Activated CD8-positive, alpha-beta memory T cell treated with anti-CD3 and anti-CD28 coated beads, Interleukin-2, amount 10 ng/mL, durations not matched to agents 7 days and 5 days (primary cell): Measurements from ENCODE around the gene ACADL. TPM values are rescaled to one million over a fixed set of nuclear protein-coding genes. Genes with fewer than 3 reads are reported as not detected.

ENCODE experiments used
- ATAC-seq: fragments of 150-1000 bp; cut with Tn5 transposase; one replicate; pipeline ENCODE4 v1.10.0; 2021; ENCODE audit warnings: moderate library complexity
- CTCF ChIA-PET: fragments of 350-600 bp; sonication (Branson Sonifier 250); formaldehyde crosslinking; loops from one replicate; lab custom pipeline; 2021; ENCODE audit warnings: antibody characterized with exemption; lab: Charles Lee
- DNase-seq: peaks from one replicate; pipeline ENCODE4 v3.0.0-alpha.2; 2020
- H3K27ac Mint-ChIP-seq: one replicate; pipeline ENCODE4 v1.8.0; 2021; ENCODE audit warnings: mild to moderate bottlenecking, mixed read lengths
- H3K27me3 Mint-ChIP-seq: one replicate; pipeline ENCODE4 v1.8.0; 2021; ENCODE audit warnings: mixed read lengths
- H3K36me3 Mint-ChIP-seq: one replicate; pipeline ENCODE4 v1.8.0; 2021; ENCODE audit warnings: mild to moderate bottlenecking, mixed read lengths
- H3K4me1 Mint-ChIP-seq: one replicate; pipeline ENCODE4 v1.8.0; 2021; ENCODE audit warnings: mixed read lengths
- H3K4me3 Mint-ChIP-seq: one replicate; pipeline ENCODE4 v1.8.0; 2021; ENCODE audit warnings: mild to moderate bottlenecking, moderate library complexity, mixed read lengths
- H3K9me3 Mint-ChIP-seq: one replicate; pipeline ENCODE4 v1.8.0; 2022; ENCODE audit warnings: low read depth, mixed read lengths
- total RNA-seq, 2 experiments: library from RNA; stranded (reverse); gene quantifications; one replicate each; pipeline ENCODE4 v1.2.3, GENCODE V29; 2021

ACADL gene
- total RNA-seq, 2 experiments from 2014 or later = not detected

GRCh38 chr2:210174086-210174485 lies 51.2 kb downstream of the ACADL start:
- Mint-ChIP-seq H3K27me3 (peaks cover 37% of the 10 kb centered on the region), H3K4me3 (no peak overlapping the region), H3K36me3 (peaks cover 1% of the 10 kb centered on the region), H3K27ac (no peak overlapping the region), H3K4me1 (peaks cover 14% of the 10 kb centered on the region), H3K9me3 (no peaks in the 10 kb centered on the region)
- ATAC-seq (no peak), DNase-seq (no peak)
- CTCF ChIA-PET = interaction anchor here (1.5 kb wide), 1 partner anchor 13 kb away, joined by 4 read pairs; no protein-coding TSS in a partner anchor

- CTCF ChIA-PET = interaction anchor here (0.8 kb wide), 1 partner anchor 194 kb away, joined by 3 read pairs; no protein-coding TSS in a partner anchor
- no peak for DNase-seq
- no peak overlapping the region for H3K27ac Mint-ChIP-seq
- no peaks in the 10 kb centered on the region for H3K9me3 Mint-ChIP-seq
- H3K36me3 Mint-ChIP-seq = peaks cover 1% of the 10 kb centered on the region
- H3K4me1 Mint-ChIP-seq = peaks cover 24% of the 10 kb centered on the region
- H3K27me3 Mint-ChIP-seq = peaks cover 37% of the 10 kb centered on the region
- H3K4me3 Mint-ChIP-seq = peak overlapping the region; percentile 77
- no peak for ATAC-seq
These were observed 53.0 kb downstream of the ACADL start for GRCh38 chr2:210172219-210172575.

DNA sequence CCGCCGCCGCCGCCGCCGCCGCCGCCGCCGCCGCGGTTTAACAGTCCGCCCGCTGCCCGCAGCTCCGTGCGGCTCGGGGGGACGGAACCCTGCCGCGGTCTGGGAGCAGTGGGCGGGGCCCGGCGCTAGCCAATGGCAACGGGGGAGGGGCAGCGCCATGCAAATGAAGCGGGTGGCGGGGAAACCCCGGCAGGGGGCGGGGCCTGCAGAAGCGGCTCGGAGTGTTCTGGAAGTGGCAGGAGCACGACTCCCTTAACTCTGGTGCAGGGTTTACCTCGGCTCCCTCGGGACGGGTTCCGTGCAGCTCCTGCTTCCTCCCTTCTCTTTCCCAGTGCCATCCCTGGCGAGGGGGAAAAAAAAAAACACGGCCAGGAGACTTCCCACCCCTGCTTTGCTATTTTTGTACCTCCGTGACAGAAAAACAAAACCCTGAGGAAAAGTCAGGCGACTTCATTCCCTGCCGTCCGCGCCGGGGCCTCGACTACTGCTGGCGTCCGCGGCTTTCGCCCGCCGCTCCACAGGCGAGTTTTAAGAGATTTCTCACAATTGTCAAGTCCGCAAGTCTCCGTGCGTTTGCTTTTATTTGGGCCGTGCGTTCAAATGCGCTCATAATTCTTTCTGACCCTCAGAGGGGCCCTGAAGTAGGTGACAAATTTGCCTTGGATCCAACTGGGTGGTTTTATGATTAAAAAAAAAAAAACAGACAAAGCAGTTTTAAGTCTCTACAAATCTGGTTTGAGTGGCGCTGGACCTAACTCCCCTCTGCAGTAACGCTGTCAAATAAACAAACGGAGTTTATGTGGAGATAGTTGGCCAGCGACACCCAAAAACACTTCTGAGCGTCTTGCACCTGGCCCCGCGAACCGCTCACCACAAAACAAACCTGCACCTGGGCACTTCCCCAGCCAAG lies 53.7 kb downstream of the ACADL start, which contains the start of gene KANSL1L:
TSS of gene KANSL1L (minus strand) at position 101 of the 910 bp plus-strand sequence. CDS start 16,827 bp downstream, outside the sequence.
- Mint-ChIP-seq H3K4me1 (peaks cover 24% of the 10 kb centered on the region), H3K9me3 (no peaks in the 10 kb centered on the region), H3K27ac (peak within 1 kb of the TSS; percentile 95), H3K27me3 (peaks cover 37% of the 10 kb centered on the region), H3K4me3 (peak within 1 kb of the TSS; percentile 90), H3K36me3 (peaks cover 1% of the 10 kb centered on the region)
- DNase-seq (peak; percentile 96), ATAC-seq (peak; percentile 77)
- CTCF ChIA-PET = interaction anchor here (0.5 to 0.8 kb wide), 2 partner anchors 127 to 194 kb away, joined by 3 to 4 read pairs; no protein-coding TSS in a partner anchor

GRCh38 chr2:210170446-210171303 lies 54.6 kb downstream of the ACADL start:
- peaks cover 1% of the 10 kb centered on the region for H3K36me3 Mint-ChIP-seq
- CTCF ChIA-PET = interaction anchor here (0.5 kb wide), 1 partner anchor 127 kb away, joined by 4 read pairs; no protein-coding TSS in a partner anchor
- ATAC-seq = peak; percentile 78

GRCh38 chr2:210170196-210170445 lies 55.1 kb downstream of the ACADL start:
- DNase-seq (no peak), ATAC-seq (no peak)
- H3K9me3 Mint-ChIP-seq = no peaks in the 10 kb centered on the region
- peaks cover 1% of the 10 kb centered on the region for H3K36me3 Mint-ChIP-seq
- peak overlapping the region; percentile 90 for H3K4me3 Mint-ChIP-seq
- H3K4me1 Mint-ChIP-seq = peaks cover 24% of the 10 kb centered on the region
- CTCF ChIA-PET = no interaction called here
- peak overlapping the region; percentile 95 for H3K27ac Mint-ChIP-seq
- H3K27me3 Mint-ChIP-seq = peaks cover 26% of the 10 kb centered on the region

More at GRCh38 chr2:210170446-210171303, 54.6 kb downstream of the ACADL start:
- Mint-ChIP-seq H3K27me3 (peaks cover 30% of the 10 kb centered on the region), H3K4me3 (peak overlapping the region; percentile 90), H3K4me1 (peaks cover 24% of the 10 kb centered on the region), H3K27ac (peak overlapping the region; percentile 95), H3K9me3 (no peaks in the 10 kb centered on the region)
- DNase-seq = peak; percentile 98

DNA sequence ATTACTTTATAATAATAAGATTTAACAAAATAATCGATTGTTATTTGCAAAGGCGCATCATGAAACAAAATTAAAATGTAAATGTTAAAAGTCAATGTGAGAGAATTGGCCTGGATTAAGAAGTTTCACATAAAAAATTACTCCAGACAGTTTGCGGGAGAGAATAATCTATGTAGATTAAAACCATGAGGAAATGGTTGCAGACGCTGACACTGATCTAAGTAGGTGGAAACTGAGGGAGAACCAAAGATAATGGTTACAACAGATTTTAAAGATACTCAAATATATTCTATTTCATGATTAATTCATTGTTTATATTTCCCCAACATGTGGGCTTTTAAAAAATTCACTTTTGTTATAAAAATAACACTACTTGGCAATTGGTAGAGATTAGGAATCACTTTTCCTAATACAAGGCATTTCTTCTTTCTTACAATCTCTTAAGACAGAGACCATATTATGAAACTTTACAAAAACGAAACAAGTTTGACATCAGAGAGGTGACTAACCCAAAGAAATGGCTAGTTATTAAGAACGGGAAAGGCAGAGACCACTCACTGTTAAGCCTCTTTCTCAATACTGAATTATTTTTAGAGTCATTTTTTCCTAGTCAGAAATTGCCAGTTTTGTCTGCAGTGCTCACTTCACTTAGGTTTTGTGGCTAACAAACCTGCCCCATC lies 55.6 kb downstream of the ACADL start:
- CTCF ChIA-PET = no interaction called here
- ATAC-seq (peak; percentile 6), DNase-seq (no peak)
- Mint-ChIP-seq H3K27ac (peak overlapping the region; percentile 95), H3K27me3 (peaks cover 24% of the 10 kb centered on the region), H3K9me3 (no peaks in the 10 kb centered on the region), H3K4me1 (peaks cover 24% of the 10 kb centered on the region), H3K4me3 (peak overlapping the region; percentile 90), H3K36me3 (peaks cover 1% of the 10 kb centered on the region)

DNA sequence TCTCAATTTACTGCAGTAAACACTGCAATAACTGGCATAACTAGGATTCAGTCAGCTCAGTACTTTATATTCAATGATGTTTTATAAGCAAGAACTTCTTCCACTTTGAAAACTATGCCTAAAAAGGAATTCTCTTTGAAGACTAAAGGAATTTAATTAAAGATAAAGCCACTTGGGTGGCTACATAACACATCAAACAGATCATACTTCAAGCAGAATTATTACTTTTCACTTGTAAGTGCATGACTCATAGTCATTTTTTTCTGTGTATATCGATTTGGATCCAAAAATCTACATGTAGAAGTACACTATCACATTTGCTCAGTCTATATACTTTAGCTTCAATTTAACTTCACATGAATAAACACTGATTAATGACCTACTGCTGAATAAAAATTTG lies 58.0 kb downstream of the ACADL start:
- ATAC-seq (no peak), DNase-seq (no peak)
- no peaks in the 10 kb centered on the region for H3K9me3 Mint-ChIP-seq
- CTCF ChIA-PET = interaction anchor here (0.7 kb wide), 1 partner anchor 94 kb away, joined by 3 read pairs; no protein-coding TSS in a partner anchor
- peaks cover 9% of the 10 kb centered on the region for H3K27me3 Mint-ChIP-seq
- H3K36me3 Mint-ChIP-seq = peaks cover 1% of the 10 kb centered on the region
- no peak overlapping the region for H3K4me3 Mint-ChIP-seq
- peaks cover 33% of the 10 kb centered on the region for H3K4me1 Mint-ChIP-seq
- H3K27ac Mint-ChIP-seq = no peak overlapping the region

- CTCF ChIA-PET = interaction anchor here (1.5 kb wide), 1 partner anchor 158 kb away, joined by 3 read pairs; no protein-coding TSS in a partner anchor
- DNase-seq (no peak), ATAC-seq (no peak)
- H3K4me1 Mint-ChIP-seq = peaks cover 9% of the 10 kb centered on the region
- no peak overlapping the region for H3K27ac Mint-ChIP-seq
- H3K27me3 Mint-ChIP-seq = no peaks in the 10 kb centered on the region
- H3K9me3 Mint-ChIP-seq = no peaks in the 10 kb centered on the region
- H3K36me3 Mint-ChIP-seq = peaks cover 2% of the 10 kb centered on the region
- H3K4me3 Mint-ChIP-seq = no peak overlapping the region
These were observed 62.7 kb downstream of the ACADL start for GRCh38 chr2:210162466-210163124.

- no peak overlapping the region for H3K4me3 Mint-ChIP-seq
- DNase-seq (no peak), ATAC-seq (no peak)
- H3K9me3 Mint-ChIP-seq = no peaks in the 10 kb centered on the region
- H3K27me3 Mint-ChIP-seq = no peaks in the 10 kb centered on the region
- peaks cover 9% of the 10 kb centered on the region for H3K36me3 Mint-ChIP-seq
- CTCF ChIA-PET = interaction anchor here (0.9 kb wide), 1 partner anchor 40 kb away, joined by 3 read pairs; no protein-coding TSS in a partner anchor
- H3K4me1 Mint-ChIP-seq = peaks cover 11% of the 10 kb centered on the region
- H3K27ac Mint-ChIP-seq = no peak overlapping the region
These were observed 66.2 kb downstream of the ACADL start for GRCh38 chr2:210159059-210159458.

GRCh38 chr2:210158236-210158635 lies 67.0 kb downstream of the ACADL start:
- ATAC-seq (no peak), DNase-seq (no peak)
- Mint-ChIP-seq H3K4me3 (no peak overlapping the region), H3K36me3 (peaks cover 13% of the 10 kb centered on the region), H3K4me1 (peaks cover 9% of the 10 kb centered on the region), H3K27ac (no peak overlapping the region), H3K9me3 (no peaks in the 10 kb centered on the region), H3K27me3 (no peaks in the 10 kb centered on the region)
- CTCF ChIA-PET = interaction anchor here (0.9 kb wide), 1 partner anchor 41 kb away, joined by 3 read pairs; no protein-coding TSS in a partner anchor

- Mint-ChIP-seq H3K4me3 (no peak overlapping the region), H3K9me3 (no peaks in the 10 kb centered on the region), H3K27me3 (no peaks in the 10 kb centered on the region), H3K36me3 (peaks cover 13% of the 10 kb centered on the region), H3K27ac (no peak overlapping the region), H3K4me1 (peaks cover 3% of the 10 kb centered on the region)
- CTCF ChIA-PET = no interaction called here
- no peak for ATAC-seq
- DNase-seq = no peak
These were observed 67.7 kb downstream of the ACADL start for GRCh38 chr2:210157526-210157925.

GRCh38 chr2:210147614-210148013 lies 77.6 kb downstream of the ACADL start:
- Mint-ChIP-seq H3K27ac (no peak overlapping the region), H3K36me3 (peaks cover 24% of the 10 kb centered on the region), H3K9me3 (peaks cover 6% of the 10 kb centered on the region), H3K4me3 (no peak overlapping the region), H3K27me3 (no peaks in the 10 kb centered on the region), H3K4me1 (peaks cover 2% of the 10 kb centered on the region)
- DNase-seq = no peak
- CTCF ChIA-PET = no interaction called here
- ATAC-seq = no peak
